ENCODE measurements around the gene ZNF365.

Gene ZNF365

DNA sequence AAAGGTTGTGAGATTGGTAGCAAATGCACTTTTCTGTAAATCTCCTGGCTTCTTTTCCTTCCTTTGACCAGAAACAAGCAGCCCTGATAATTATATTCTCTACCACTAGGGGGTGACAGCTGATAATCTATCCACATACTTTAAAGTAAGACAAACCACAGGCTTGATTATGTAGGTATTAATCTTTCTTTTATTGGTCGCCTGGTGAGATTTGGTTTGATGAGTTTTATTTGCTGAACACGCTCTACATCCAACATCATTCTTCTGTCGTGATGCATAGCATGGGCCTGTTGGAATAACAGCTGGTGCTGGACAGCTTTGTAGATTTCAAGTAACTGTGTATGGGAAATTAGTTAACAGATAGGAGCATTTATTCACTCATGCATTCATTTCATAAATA lies 63.5 kb downstream of the ZNF365 start:
- DNase-seq (ENCODE audit: extremely low read depth, low read depth), result peak; percentile 49
- TF ChIP-seq, protein P1, sequence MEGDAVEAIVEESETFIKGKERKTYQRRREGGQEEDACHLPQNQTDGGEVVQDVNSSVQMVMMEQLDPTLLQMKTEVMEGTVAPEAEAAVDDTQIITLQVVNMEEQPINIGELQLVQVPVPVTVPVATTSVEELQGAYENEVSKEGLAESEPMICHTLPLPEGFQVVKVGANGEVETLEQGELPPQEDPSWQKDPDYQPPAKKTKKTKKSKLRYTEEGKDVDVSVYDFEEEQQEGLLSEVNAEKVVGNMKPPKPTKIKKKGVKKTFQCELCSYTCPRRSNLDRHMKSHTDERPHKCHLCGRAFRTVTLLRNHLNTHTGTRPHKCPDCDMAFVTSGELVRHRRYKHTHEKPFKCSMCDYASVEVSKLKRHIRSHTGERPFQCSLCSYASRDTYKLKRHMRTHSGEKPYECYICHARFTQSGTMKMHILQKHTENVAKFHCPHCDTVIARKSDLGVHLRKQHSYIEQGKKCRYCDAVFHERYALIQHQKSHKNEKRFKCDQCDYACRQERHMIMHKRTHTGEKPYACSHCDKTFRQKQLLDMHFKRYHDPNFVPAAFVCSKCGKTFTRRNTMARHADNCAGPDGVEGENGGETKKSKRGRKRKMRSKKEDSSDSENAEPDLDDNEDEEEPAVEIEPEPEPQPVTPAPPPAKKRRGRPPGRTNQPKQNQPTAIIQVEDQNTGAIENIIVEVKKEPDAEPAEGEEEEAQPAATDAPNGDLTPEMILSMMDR (IDR thresholded peaks at IDR 0.05; ENCODE audit: low read depth, low read length), result peak; percentile 68

DNA sequence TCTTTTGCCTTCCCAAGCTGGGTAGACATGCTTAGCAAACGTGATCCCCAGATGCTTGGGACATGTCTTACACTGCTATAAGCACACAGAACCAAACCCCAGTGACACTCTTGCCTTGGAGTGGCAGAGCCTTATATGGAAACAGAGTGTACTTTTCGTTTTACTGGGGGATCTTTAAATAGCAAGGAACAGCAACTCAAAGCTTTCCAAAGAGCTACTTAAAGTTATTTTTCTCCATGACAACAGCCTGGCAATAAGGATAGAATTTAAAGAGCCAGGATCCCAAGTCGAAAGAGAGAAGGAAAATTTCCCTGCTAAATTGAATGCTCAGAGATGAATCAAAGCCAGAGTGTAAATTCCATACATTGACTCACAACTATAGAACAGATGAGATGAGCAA lies 67.8 kb downstream of the ZNF365 start:
- TF ChIP-seq, protein P1 (IDR thresholded peaks at IDR 0.05; ENCODE audit: low read depth, low read length), result no peak
- no peak for DNase-seq (ENCODE audit: extremely low read depth, low read depth)

DNA sequence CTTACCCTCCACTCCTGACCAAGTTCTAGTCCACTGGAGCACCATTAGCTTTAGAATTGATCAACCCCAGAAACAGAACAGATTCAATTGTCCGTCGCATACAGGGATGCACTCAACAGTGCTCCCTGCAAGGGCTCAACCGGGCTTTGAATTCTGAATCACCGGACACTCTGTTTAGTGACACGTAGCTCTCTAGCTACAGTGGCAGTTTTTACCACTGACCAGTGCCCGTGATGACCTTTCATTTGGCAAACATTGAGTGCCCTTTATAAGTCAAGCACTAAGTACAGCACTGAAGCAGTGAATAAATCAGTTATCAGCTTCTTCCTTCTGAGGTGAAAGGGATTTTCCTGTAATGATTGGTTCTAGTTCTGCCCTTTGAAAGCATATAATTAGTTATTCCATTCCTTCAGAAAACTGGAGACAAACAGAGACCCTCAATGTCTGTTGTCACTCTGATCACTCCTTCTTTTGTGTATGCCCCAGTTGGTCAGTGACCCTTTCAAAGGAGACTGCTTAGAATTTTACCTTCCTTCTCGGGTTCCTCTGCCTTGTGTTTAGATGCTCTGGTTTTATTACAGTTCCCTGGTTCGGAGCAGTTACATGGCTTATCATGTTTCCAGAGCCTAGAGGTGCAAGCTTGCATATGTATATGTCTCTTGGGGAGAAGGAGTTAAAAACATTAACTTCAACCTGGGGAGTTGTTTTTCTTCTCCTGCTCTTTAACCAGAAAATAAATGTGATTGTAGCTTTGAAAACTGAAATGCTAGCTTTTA lies 68.9 kb downstream of the ZNF365 start:
- DNase-seq (ENCODE audit: extremely low read depth, low read depth), result no peak
- TF ChIP-seq, protein P1 (IDR thresholded peaks at IDR 0.05; ENCODE audit: low read depth, low read length), result no peak

DNA sequence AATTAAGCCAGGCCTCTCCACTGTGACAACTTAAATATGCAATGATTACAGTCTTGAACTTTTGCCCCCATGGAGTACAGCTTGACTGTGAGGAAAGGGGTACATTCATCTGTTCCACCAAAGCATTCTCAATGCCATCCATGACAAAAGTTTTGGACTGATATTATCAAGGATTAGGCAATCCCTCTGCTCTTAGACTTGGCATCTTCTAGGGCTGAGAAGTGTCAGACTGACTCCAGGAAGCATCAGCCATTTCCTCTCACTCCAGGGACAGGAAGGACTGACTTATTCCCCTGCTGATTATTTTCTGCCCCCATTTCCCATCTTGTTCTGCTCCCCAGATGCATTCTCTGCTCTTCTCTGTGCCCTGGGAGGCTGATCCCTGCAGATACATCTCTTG lies 69.7 kb downstream of the ZNF365 start:
- DNase-seq (ENCODE audit: extremely low read depth, low read depth), result no peak
- TF ChIP-seq, protein P1 (IDR thresholded peaks at IDR 0.05; ENCODE audit: low read depth, low read length), result no peak

DNA sequence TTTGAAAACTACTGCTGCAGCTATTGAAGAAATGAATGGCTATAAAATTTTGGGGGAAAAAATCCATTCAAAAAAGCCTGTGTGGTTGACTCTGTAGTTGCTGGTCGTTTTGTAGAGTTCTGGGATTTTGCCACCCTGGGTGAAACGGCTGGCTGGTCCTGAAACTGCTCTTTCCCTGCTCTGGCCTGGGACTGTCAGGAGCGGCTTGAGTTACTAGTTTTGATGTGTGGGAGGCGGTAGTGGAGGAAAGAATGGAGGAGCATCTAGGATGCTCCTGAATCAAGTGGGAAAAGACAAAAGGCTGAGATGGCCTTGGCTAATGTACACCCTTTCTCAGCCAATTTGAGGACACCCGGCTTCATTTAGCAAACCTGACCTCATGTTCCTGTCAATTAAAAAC lies 72.5 kb downstream of the ZNF365 start:
- TF ChIP-seq, protein P1 (IDR thresholded peaks at IDR 0.05; ENCODE audit: low read depth, low read length), result no peak
- no peak for DNase-seq (ENCODE audit: extremely low read depth, low read depth)

DNA sequence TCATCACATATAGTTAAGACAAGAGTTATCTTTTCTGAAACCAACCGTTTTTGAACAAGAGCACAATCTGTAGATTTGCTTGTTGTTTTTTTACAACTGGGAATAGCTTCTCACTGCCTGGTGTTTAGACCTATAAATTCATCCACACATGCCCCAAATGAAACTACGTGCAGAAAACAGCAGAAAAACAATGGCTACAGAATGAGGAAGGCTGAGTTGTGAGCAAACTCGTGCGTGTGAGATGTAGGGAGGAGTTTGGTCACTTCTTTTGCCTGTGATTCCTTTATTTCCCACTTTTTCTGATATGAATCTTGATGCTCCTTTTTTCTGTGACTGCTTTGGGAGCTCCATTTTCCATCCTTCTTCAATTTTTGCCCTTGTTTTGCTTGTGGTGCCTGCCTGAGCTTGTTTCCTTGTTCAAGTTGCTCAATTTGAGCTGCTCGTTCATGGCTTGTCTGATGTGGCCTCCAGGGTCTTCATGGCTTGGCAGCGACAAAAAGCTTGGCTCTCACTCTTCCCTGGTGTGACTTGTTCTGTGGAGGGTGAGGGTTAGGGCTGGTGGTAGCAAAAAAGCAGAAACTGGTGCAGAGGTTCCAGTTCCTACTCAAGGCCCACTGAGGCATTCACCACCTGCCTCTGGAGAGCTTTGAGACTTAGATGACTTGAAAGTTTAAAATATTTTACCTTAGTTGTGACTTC lies 76.9 kb downstream of the ZNF365 start:
- DNase-seq (ENCODE audit: extremely low read depth, low read depth), result no peak
- TF ChIP-seq, protein P1 (IDR thresholded peaks at IDR 0.05; ENCODE audit: low read depth, low read length), result no peak

DNA sequence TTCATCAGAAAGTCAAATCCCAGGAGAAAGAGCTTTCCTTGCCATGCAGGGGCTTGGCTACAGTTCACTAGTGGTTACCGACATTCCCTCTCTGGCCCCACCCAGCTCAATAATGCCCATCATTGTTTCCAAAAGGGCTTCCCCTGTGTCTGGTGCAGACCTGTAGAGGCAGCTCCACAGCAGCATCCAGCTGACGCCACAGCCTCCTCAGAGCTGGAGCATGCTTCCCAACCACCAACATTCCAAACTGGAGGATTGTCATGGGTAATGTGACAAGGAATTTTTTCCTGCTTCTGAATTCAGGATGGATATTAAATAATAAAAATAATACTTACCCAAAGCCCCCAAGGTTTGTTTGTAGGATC lies 77.4 kb downstream of the ZNF365 start:
- TF ChIP-seq, protein P1 (IDR thresholded peaks at IDR 0.05; ENCODE audit: low read depth, low read length), result no peak
- no peak for DNase-seq (ENCODE audit: extremely low read depth, low read depth)

Measured in AG09319 (cell line).